Keratinocyte (primary cell): Measurements from ENCODE around the gene ZCCHC18. TPM values are rescaled to one million over a fixed set of nuclear protein-coding genes. Genes with fewer than 3 reads are reported as not detected.

Experiments used
- DNase-seq: peaks from one replicate; pipeline ENCODE4 v3.0.0-alpha.2; 2011; ENCODE audit warnings: low read depth, missing footprints, low spot score
- FAIRE-seq: peaks from 2 replicates; lab custom pipeline; 2011; peaks lifted over from hg19 to GRCh38; lab: Jason Lieb, UNC
- H2AFZ ChIP-seq: 2 replicates; pipeline ENCODE4 v1.6.0; 2012; ENCODE audit warnings: low read length, control low read depth, inconsistent platforms; ENCODE audit not compliant: control insufficient read depth
- H3K27ac ChIP-seq: 2 replicates; pipeline ENCODE4 v1.5.1; 2011; ENCODE audit warnings: low read length; ENCODE audit not compliant: control insufficient read depth, insufficient read depth
- H3K27me3 ChIP-seq: 3 replicates; pipeline ENCODE4 v1.6.0; 2011; ENCODE audit warnings: low read length; ENCODE audit not compliant: control insufficient read depth, insufficient read depth; ENCODE audit errors: extremely low read depth
- H3K36me3 ChIP-seq, 2 experiments: 2 replicates in 1 of 2; 3 replicates in 1 of 2; pipeline ENCODE4 v1.5.1; 2011; ENCODE audit warnings: low read length in 2 of 2, mild to moderate bottlenecking in 1 of 2; ENCODE audit not compliant: control insufficient read depth in 2 of 2, insufficient read depth in 2 of 2; ENCODE audit errors: extremely low read depth in 1 of 2
- H3K4me1 ChIP-seq: 3 replicates; pipeline ENCODE4 v1.5.1; 2011; ENCODE audit warnings: low read length; ENCODE audit not compliant: control insufficient read depth, insufficient read depth; ENCODE audit errors: extremely low read depth
- H3K4me2 ChIP-seq: 3 replicates; pipeline ENCODE4 v1.6.0; 2011; ENCODE audit warnings: low read depth, low read length; ENCODE audit not compliant: control insufficient read depth, insufficient read depth; ENCODE audit errors: extremely low read depth
- H3K4me3 ChIP-seq, 3 experiments: fragments of 200-600 bp in 1 of 3; sonication (generic) in 1 of 3; 2 replicates in 2 of 3; 3 replicates in 1 of 3; pipeline ENCODE4 v1.5.1; 2011 to 2016; ENCODE audit warnings: low read length in 3 of 3, mild to moderate bottlenecking in 3 of 3, control low read depth in 2 of 3, inconsistent platforms in 1 of 3, low read depth in 1 of 3, mixed read lengths in 1 of 3, mixed run types in 1 of 3, moderate library complexity in 1 of 3; ENCODE audit not compliant: control insufficient read depth in 2 of 3, insufficient read depth in 2 of 3; ENCODE audit errors: extremely low read depth in 1 of 3
- H3K79me2 ChIP-seq: 2 replicates; pipeline ENCODE4 v1.6.0; 2012; ENCODE audit warnings: low read length; ENCODE audit not compliant: control insufficient read depth, insufficient read depth
- H3K9ac ChIP-seq: 3 replicates; pipeline ENCODE4 v1.6.0; 2011; ENCODE audit warnings: low read length; ENCODE audit not compliant: control insufficient read depth, insufficient read depth; ENCODE audit errors: extremely low read depth
- H3K9me1 ChIP-seq: 3 replicates; pipeline ENCODE4 v1.6.0; 2011; ENCODE audit warnings: low read length; ENCODE audit not compliant: control insufficient read depth, insufficient read depth; ENCODE audit errors: extremely low read depth
- H3K9me3 ChIP-seq: 2 replicates; pipeline ENCODE4 v1.5.1; 2012; ENCODE audit warnings: low read depth, low read length; ENCODE audit not compliant: control insufficient read depth
- H4K20me1 ChIP-seq: 3 replicates; pipeline ENCODE4 v1.6.0; 2011; ENCODE audit warnings: low read length; ENCODE audit not compliant: control insufficient read depth, insufficient read depth; ENCODE audit errors: extremely low read depth
- EZH2 ChIP-seq: IDR thresholded peaks from one replicate; pipeline ENCODE4 v1.6.1; 2012; ENCODE audit warnings: inconsistent platforms, mild to moderate bottlenecking, low read length, moderate library complexity
- dilution Hi-C: fragments of 300-500 bp; cut with MboI; formaldehyde crosslinking; loops from one replicate; pipeline ENCODE4 v1.7.0; 2020; ENCODE audit warnings: low sequenced_read_pairs; ENCODE audit not compliant: extremely low pct_ligation_motif_present
- polyA plus RNA-seq, 5 experiments: library from polyadenylated mRNA; depleted of rRNA in 3 of 5; stranded (reverse) in 3 of 5; stranded (forward) in 1 of 5; unstranded in 1 of 5; fragments of >200 nt; gene quantifications; 1 replicate in 1 of 5; 2 replicates in 3 of 5; 3 replicates in 1 of 5; pipeline versions ENCODE4 v1.2.1 to v1.2.3, GENCODE V29; 2011 to 2012; ENCODE audit warnings: missing spikeins in 2 of 5, low read depth in 1 of 5, low replicate concordance in 1 of 5
- TF ChIP-seq, protein P1 (sequence below), 3 experiments: IDR thresholded peaks in 1 of 3; conservative IDR thresholded peaks in 1 of 3; optimal IDR thresholded peaks in 1 of 3; 2 replicates in 2 of 3; 3 replicates in 1 of 3; pipeline versions ENCODE3 to v1.5.1; 2011; ENCODE audit warnings: low read length in 3 of 3, mild to moderate bottlenecking in 3 of 3, moderate library complexity in 2 of 3, control low read depth in 1 of 3, inconsistent platforms in 1 of 3; ENCODE audit not compliant: insufficient read depth in 2 of 3; ENCODE audit errors: extremely low read depth in 1 of 3

Gene ZCCHC18
- polyA plus RNA-seq, 1 donor (not counting 4 experiments of a cell fraction or from before 2014, with no cell fraction given): not detected

GRCh38 chrX:104098151-104098808 lies 14.0 kb upstream of the ZCCHC18 start:
- H3K4me3 ChIP-seq: no peak overlapping the region
- H3K27ac ChIP-seq: no peak overlapping the region
- peak; percentile 17 for DNase-seq
- no peak overlapping the region for H3K9ac ChIP-seq
- H3K79me2 ChIP-seq: no peaks in the 10 kb centered on the region
- no peaks in the 10 kb centered on the region for H3K9me1 ChIP-seq
- FAIRE-seq: peak; percentile 86
- peaks cover 9% of the 10 kb centered on the region for H3K27me3 ChIP-seq
- no peaks in the 10 kb centered on the region for H3K36me3 ChIP-seq
- dilution Hi-C loops: no loop called here
- TF ChIP-seq, protein P1, sequence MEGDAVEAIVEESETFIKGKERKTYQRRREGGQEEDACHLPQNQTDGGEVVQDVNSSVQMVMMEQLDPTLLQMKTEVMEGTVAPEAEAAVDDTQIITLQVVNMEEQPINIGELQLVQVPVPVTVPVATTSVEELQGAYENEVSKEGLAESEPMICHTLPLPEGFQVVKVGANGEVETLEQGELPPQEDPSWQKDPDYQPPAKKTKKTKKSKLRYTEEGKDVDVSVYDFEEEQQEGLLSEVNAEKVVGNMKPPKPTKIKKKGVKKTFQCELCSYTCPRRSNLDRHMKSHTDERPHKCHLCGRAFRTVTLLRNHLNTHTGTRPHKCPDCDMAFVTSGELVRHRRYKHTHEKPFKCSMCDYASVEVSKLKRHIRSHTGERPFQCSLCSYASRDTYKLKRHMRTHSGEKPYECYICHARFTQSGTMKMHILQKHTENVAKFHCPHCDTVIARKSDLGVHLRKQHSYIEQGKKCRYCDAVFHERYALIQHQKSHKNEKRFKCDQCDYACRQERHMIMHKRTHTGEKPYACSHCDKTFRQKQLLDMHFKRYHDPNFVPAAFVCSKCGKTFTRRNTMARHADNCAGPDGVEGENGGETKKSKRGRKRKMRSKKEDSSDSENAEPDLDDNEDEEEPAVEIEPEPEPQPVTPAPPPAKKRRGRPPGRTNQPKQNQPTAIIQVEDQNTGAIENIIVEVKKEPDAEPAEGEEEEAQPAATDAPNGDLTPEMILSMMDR (optimal IDR thresholded peaks at IDR 0.05 in 1 of 3, IDR thresholded peaks at IDR 0.05 in 1 of 3, conservative IDR thresholded peaks at IDR 0.05 in 1 of 3; ENCODE audit: extremely low read depth in 1 of 3, insufficient read depth in 2 of 3, low read length in 3 of 3): peak; percentile 52 to 64 (median 57)
- TF ChIP-seq EZH2: no peak
- no peaks in the 10 kb centered on the region for H3K4me1 ChIP-seq
- no peak overlapping the region for H3K4me2 ChIP-seq
- no peaks in the 10 kb centered on the region for H4K20me1 ChIP-seq
- no peak overlapping the region for H2AFZ ChIP-seq
- H3K9me3 ChIP-seq: no peaks in the 10 kb centered on the region

DNA sequence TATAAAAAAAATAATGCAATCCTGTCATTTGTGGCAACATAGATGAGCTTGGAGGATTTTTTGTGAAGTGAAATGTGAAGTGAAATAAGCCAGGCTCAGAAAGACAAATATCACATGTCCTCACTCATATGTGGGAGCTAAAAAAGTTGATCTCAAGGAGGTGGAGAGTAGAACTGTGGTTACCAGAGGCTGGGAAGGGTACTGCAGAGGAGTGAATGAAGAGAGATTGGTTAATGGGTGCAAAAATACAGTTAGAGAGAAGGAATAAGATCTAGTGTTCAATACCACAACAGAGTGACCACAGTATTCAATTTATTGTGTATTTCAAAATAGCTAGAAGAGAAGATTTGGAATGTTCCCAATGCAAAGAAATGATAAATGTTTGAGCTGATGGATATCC lies 13.4 kb upstream of the ZCCHC18 start:
- Histone ChIP-seq H3K9me3 (no peaks in the 10 kb centered on the region), H3K9me1 (no peaks in the 10 kb centered on the region), H3K27ac (no peak overlapping the region), H3K4me3 (no peak overlapping the region), H3K9ac (no peak overlapping the region), H3K4me1 (no peaks in the 10 kb centered on the region), H3K79me2 (no peaks in the 10 kb centered on the region), H3K4me2 (no peak overlapping the region), H4K20me1 (no peaks in the 10 kb centered on the region), H3K36me3 (no peaks in the 10 kb centered on the region), H2AFZ (no peak overlapping the region), H3K27me3 (peaks cover 9% of the 10 kb centered on the region)
- TF ChIP-seq EZH2: no peak
- TF ChIP-seq, protein P1 (optimal IDR thresholded peaks at IDR 0.05 in 1 of 3, IDR thresholded peaks at IDR 0.05 in 1 of 3, conservative IDR thresholded peaks at IDR 0.05 in 1 of 3; ENCODE audit: extremely low read depth in 1 of 3, insufficient read depth in 2 of 3, low read length in 3 of 3): no peak
- dilution Hi-C loops: no loop called here
- DNase-seq (no peak), FAIRE-seq (no peak)
